Stimulated activated CD8-positive, alpha-beta memory T cell treated with anti-CD3 and anti-CD28 coated beads, Interleukin-15, amount 100 ng/mL, for 24 hours (primary cell): Measurements from ENCODE around the gene ZDHHC8.

Experiments
- DNase-seq: peaks from one replicate; pipeline ENCODE4 v3.0.0-alpha.2; 2020; ENCODE audit warnings: low read depth

The ZDHHC8 gene

DNA sequence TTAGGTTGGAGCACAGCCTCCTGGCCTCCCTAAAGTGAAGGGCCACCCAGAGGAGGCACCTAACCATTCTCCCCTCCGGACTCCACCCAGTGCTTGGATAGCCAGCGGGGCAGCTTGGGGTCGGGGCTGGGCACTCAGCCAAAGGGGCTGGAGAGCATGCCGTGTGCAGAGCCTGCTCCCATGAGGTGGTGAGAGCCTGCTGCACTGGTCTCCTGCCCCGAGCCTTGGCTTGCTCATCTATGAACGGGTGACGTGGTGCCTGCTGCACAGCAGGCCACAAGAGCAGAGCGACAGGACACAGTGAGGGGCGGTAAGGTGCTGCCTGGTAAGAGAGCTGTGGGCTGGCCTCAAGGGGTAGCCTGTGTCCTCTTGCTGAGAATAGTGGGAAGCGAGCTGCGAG is 33.3 kb downstream of the ZDHHC8 start:
- no peak for DNase-seq

DNA sequence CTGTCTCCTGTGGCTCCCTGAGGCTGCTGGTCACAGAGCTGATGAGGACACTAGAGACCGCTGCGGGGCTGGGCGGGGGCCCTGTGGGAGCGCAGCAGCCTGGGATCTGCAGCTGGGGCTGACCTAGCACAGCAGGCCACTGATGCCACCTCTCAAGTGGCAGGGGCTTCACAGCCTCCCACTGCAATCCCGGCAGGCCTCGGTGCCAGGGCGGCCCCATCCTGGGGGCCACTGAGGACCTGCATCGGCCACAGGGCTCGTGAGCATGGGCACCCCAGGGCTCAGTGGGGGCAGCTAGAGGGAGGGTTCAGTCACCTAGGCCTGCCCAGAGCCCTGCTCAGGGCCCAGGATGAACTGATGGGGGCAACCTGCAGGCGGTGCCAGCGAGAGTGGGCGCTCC is 33.8 kb downstream of the ZDHHC8 start:
- no peak for DNase-seq

- DNase-seq = no peak
Observed at GRCh38 chr22:20165913-20166312, 34.3 kb downstream of the ZDHHC8 start.

DNA sequence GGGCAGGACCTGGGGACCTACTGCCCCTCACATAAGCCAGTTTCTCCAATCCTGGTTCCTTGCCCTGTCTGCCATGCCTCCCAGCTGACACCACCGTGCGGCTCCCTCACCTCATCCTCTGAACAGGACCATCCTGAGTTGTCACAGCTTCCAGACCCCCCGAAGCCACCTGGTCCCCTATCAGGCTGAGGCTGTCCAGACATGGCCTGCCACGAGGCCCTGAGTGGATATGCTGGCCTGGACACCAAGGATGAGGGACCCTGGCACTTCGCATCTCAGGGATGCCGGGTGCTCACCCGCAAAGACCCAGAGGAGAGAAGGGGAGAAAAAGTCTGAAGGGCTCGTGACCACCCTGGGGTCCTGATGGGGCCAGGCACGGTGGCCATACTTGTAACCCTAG is 35.1 kb downstream of the ZDHHC8 start:
- DNase-seq = no peak

DNA sequence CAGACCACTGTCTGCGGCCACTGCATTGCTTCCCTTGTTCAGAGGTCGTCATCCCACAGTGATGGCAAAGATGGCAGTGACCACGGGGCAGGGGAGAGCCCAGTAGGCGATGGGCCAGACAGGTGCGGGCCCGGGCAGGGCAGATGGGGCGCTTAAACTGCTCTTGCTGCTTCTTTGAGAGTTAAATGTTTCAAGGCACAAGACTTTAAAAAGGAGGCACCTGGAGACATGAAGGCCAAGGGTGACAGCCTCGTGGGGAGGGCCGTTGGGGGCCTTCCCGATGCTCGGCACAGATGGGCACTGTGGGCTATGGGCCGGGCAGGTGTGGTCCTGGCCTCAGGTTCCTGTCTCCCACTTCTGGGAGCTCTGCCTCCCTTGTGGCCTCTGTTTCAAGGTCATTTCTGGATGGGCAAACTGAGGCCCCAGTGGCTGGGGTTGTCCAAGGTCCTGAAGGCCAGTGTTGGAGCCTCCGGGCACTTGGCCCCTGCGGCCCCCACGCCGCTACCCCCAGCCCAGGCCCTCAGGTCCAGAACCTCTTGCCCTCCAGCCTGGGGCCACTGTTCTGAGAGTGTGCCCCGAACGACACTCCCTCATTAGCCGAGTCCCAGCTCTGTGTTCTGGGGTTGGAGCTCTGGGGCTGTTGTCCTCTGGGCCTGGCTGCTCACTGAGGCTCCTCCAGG is 36.2 kb downstream of the ZDHHC8 start:
- no peak for DNase-seq

GRCh38 chr22:20169253-20169822 is 37.7 kb downstream of the ZDHHC8 start:
- no peak for DNase-seq

GRCh38 chr22:20170170-20170569 is 38.6 kb downstream of the ZDHHC8 start:
- DNase-seq = no peak

DNA sequence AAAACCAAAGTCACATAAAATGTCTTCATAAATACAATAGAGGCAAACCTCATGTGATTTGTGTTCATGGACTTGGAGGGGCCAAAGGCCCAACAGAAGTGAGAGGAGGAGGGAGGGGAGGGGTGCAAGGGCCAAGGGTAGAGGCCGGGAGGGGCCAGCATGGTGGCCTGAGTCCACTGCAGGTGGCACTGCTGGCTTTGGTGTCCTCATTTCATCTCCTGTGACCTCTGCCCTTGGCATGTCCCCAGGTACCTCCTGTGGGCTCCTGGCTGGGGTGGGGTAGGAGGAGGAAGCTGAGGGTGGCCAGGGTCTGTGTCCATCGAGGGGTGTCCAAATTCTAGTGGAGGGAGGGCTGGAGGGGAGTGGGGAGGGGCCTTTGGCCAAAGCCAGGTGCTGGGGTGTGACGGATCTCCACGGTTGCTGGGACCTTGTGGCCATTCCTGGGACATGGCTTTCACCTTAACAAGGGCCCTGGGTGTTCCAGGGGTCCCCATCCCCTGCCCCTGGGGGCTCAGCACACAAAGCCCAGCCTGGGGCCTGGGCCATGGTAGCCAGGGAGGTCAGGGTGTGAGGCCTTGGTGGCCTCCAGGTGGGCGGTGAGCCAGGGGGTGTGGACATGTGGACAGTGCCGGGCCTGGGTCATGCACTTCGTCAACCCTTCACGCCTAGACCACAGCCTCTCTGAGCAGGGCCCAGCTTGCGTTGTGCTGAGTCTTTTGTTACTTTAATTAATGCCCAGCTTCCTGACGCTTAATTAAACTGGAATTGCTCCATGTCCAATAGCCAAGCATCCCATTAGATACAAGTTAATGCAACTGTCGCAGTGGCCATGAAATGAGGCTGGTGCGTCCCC is 39.9 kb downstream of the ZDHHC8 start:
- DNase-seq = no peak

DNA sequence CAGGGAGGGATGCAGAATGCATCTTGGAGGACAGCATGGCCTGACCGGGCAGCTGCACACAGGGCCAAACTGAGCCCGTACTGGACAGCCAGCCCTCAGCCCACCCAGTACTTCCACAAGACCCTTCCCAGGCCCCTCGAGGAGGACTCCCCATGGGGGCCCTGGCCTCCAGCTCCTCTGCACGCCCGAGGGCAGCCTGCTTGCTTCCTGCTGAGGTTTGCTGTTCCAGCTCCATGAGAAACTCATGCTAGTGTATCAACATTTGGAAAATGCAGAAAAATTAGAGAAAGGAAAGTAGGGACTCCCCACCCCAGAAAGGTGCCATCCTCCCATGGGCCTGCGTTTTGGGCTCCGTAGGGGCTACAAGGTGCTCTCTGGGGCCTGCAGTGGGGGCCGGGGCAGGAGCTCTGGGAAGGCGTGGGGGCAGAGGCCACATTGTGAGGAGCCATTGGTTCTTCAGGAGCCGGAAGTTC is 40.6 kb downstream of the ZDHHC8 start:
- DNase-seq = no peak

DNA sequence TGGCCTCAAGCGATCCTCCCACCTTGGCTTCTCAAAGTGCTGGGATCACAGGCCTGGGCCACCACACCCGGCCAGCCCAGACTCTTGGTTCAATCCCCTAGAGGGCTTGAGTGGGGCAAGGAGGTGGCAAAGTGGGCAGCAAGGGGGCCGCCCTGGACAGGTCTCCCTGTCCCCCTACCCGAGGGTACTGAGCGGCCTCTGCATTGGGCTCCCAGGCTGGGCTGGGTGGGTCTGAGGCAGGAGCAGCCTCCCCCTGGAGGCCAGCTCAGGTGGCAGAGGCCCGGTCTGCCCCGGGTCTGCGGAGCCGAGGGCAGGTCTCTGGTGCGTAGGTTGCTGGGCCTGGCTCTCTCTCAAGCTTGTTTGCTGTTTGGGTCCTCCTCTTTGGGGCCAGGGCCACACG is 41.6 kb downstream of the ZDHHC8 start:
- no peak for DNase-seq

- DNase-seq = no peak
Observed at GRCh38 chr22:20173772-20174171, 42.2 kb downstream of the ZDHHC8 start.

DNA sequence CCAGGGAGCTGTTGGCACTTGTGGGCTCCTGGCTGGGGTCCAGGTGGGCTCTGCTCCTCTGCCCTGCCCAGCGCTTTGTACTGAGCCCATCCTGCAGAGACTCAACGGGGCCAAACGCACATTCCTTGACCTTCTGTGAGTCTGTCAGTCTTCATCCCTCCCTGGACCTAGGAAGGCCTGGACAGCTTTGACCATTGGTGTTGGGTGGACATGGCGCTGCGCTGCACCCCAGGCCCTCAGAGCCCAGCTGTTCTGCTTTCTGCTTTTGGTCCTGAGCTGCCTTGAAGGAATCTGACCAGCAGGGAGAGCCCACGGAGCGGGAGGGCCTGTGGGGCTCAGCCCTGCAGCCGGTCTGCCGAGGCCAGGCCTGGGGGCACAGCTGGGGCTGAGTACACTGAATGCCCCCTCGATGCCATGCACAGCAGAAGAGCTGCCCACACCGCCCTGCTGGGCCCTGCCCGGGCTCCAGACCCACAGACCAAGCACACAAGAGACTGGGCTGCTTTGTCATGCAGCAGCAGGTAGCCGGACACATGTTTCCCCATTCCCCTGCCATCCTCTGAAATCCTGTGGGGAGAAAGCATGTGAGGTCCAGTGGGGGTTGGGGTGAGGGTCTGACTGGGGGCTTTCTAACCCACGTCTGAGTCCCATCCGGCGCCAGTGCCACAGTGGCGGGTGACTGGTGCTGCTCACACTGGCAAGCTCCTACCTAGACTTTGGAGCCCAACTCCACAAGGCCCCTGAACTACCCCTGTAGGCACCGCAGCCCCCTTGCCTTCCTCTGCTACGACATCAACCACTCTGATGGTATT is 43.4 kb downstream of the ZDHHC8 start:
- no peak for DNase-seq

DNA sequence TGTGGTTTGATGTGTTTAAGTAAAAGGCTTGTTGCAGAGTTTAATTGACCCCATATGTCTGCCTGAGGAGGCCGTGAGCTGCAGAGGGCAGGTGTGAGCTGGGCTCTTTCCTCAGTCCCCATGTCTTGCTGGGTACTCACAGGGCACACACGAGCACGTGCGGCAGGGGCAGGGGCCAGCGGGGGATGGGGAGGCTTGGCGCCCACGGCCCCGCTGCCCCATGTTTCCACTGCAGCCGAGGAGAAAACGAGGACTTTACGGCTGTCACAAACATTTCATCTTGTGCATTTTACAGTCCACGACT is 43.9 kb downstream of the ZDHHC8 start:
- no peak for DNase-seq

DNA sequence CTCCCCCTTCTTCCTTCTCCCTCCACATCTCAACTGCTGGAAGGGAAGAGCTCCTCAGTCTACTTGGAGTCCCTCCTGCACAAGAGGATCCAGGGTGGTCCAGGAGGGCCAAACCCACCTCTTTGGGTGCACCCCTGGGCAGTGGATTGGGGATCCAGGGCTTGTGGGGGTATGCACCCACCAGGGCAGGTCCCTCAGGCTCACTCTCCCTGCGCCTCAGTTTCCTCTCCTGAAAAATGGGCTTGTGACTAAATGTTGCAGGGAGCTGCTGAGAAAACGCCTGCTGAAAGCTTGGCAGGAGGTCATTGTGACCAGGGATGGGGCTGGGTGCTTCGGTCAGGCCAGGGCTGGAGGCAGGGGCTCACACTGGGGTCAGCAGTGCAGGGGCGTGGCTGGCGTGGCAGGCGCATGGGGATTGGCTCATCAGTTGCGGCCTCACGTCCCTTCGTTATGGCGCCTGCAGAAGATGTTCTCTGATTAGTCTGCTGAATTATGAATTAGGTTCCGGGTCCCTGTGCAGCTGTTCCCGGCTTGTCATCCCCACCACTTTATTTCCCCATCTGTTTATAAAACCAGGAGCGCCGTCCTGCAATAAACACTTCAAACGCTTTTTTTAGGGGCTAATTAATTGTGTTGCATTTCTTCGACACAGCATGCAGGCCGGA is 44.9 kb downstream of the ZDHHC8 start:
- DNase-seq = no peak

- no peak for DNase-seq
Observed at GRCh38 chr22:20177217-20177911, 45.8 kb downstream of the ZDHHC8 start.

GRCh38 chr22:20178075-20178914 is 46.7 kb downstream of the ZDHHC8 start:
- DNase-seq = no peak

DNA sequence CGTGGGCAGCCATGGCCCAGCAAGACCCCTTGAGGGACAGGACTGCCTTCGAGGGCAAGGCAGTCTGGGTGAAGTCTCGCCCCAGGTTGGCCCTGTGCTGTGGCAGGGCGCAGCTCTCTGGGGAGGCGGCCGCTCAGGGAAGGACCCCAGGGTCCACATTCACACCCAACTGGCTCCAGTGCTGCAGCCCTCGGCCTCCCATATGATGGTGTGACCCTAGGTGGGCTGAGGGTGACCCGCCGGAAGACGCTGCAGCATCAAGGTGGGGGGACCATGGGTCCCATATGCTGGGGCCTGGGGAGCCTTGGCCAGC is 47.3 kb downstream of the ZDHHC8 start:
- DNase-seq = no peak

GRCh38 chr22:20179455-20180244 is 48.0 kb downstream of the ZDHHC8 start:
- no peak for DNase-seq

- DNase-seq = no peak
Observed at GRCh38 chr22:20180245-20180630, 48.6 kb downstream of the ZDHHC8 start.

DNA sequence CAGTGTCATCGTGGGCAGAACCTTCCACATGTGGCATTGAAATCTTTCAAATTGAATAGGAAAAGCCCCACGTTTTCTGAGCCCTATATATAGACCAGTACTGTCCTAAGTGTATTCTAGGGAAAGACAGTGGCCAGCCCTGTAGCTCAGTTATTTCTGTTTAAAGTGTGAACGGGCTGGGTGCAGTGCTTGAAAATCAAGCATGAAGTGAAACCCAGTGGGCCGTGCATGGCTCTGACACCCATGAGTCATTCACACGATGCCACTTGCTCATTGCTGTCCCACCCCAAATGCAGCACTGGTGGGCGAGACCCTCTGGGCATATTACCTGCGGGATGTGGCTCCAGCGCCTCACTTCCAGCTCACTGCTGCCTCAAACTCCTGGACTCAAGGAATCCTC is 49.0 kb downstream of the ZDHHC8 start:
- no peak for DNase-seq
